ENCODE data around the gene TMEM243.

DNA sequence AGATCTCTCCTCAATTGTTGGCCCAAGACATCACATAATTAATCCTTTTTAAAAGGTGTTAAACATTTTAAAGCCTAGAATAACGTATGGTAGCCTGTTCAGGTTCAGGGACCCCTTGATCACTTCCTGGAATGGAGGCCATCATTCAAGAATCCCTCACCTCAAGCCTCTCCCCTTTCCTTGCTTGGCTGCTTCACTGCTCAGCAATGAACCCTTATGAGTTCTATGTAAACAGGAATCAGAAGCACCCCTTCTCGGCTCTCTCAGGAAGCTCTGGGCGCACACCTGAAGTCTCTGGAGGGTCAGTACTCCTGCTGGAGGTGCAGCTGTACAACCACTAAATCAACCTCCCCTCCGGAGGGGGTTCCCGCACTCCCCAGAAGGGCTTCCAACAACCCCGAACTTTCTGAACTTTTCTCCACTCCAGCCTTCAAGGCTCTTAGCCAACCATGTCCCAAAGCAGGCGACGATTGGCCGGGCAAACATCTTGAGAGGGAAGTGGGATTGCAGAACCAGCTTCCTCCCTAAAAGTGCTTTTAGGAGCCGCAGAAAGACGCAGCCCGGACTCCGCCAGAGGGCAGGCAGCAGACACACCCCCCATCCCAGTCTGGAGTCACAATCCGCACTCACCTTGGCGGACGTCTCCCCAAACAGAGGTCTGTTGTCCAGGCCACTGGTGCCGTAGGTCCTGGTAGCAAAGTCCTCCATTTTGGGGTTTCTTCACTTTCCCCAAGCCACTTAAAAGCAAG, 562 bp downstream of the TMEM243 start:
- TF ChIP-seq POLR2A (IDR thresholded peaks at IDR 0.05; ENCODE audit: low read depth, low read length) (no peak), SPI1 (IDR thresholded peaks at IDR 0.05; ENCODE audit: low read depth, low read length) (peak; percentile 49), TAF1 (IDR thresholded peaks at IDR 0.05; ENCODE audit: low read depth, low read length) (no peak), POLR2AphosphoS5 (IDR thresholded peaks at IDR 0.05; ENCODE audit: low read depth, low read length) (no peak; the same call in none of the 2 replicates), PAX5 (IDR thresholded peaks at IDR 0.05; ENCODE audit: insufficient read depth, low read length, severe bottlenecking) (no peak), POU2F2 (IDR thresholded peaks at IDR 0.05; ENCODE audit: low read depth, low read length) (no peak)
